HepG2 (cell line): ENCODE measurements around the gene COQ3. TPM values are rescaled to one million over a fixed set of nuclear protein-coding genes. Genes with fewer than 3 reads are reported as not detected.
A peak's percentile ranks its signal among the peaks of the same experiment; 100 is the strongest.

Experiments
- ATAC-seq: fragments of 200-7000 bp; cut with Tn5 transposase; 3 replicates; pipeline ENCODE4 v1.9.1; 2020; ENCODE audit warnings: mild to moderate bottlenecking, moderate library complexity
- BruUV-seq: library from RNA; stranded (reverse); fragments of 400-500 nt; replicated peaks from 2 replicates; lab custom pipeline; 2021; lab: Mats Ljungman, UMichigan
- CTCF ChIA-PET: fragments of 300-600 bp; formaldehyde crosslinking; extraction: SDS; loops from one replicate; lab custom pipeline; 2021; ENCODE audit warnings: low total read pairs, inconsistent platforms, low intra/inter-chr PET ratio; lab: Yijun Ruan, JAX
- POLR2A ChIA-PET: fragments of 350-600 bp; sonication (Branson Sonifier 250); formaldehyde crosslinking; loops from one replicate; lab custom pipeline; 2020; ENCODE audit warnings: antibody characterized with exemption, inconsistent platforms; lab: Yijun Ruan, JAX
- DNase-seq: peaks from one replicate; pipeline ENCODE4 v3.0.0-alpha.2; 2015; ENCODE audit warnings: low spot score
- FAIRE-seq: peaks from 3 replicates; lab custom pipeline; 2011; peaks lifted over from hg19 to GRCh38; lab: Jason Lieb, UNC
- H2AFZ ChIP-seq: one replicate; pipeline ENCODE4 v1.6.1; 2011; ENCODE audit warnings: low read length, inconsistent platforms
- H3K27ac ChIP-seq: fragments of 300-600 bp; 3 replicates; pipeline ENCODE4 v1.8.0; 2011; ENCODE audit warnings: mixed run types, mild to moderate bottlenecking, mixed read lengths, low read length, inconsistent platforms; ENCODE audit not compliant: insufficient read depth; ENCODE audit errors: extremely low read length
- H3K27me3 ChIP-seq, 2 experiments: fragments of 200-600 bp in 1 of 2; 2 replicates in 1 of 2; 3 replicates in 1 of 2; pipeline versions ENCODE4 v1.6.0 to v1.8.0; 2011; ENCODE audit warnings: low read length in 2 of 2, mild to moderate bottlenecking in 2 of 2, moderate library complexity in 2 of 2, inconsistent platforms in 1 of 2; ENCODE audit not compliant: insufficient read depth in 2 of 2, control insufficient read depth in 1 of 2
- H3K36me3 ChIP-seq, 2 experiments: fragments of 200-600 bp in 1 of 2; replicated peaks in 1 of 2; 2 replicates in 1 of 2; 3 replicates in 1 of 2; pipeline versions ENCODE4 v1.5.1 to v1.8.0; 2011; ENCODE audit warnings: low read length in 2 of 2, inconsistent platforms in 1 of 2; ENCODE audit not compliant: insufficient read depth in 2 of 2, control insufficient read depth in 1 of 2
- H3K4me1 ChIP-seq: 2 replicates; pipeline ENCODE4 v1.5.1; 2012; ENCODE audit warnings: low read length, inconsistent platforms; ENCODE audit not compliant: insufficient read depth
- H3K4me2 ChIP-seq: 2 replicates; pipeline ENCODE4 v1.6.0; 2011; ENCODE audit warnings: low read depth, low read length, inconsistent platforms
- H3K4me3 ChIP-seq, 3 experiments: fragments of 200-600 bp in 1 of 3; sonication (generic), shearing (Covaris generic) in 1 of 3; replicated peaks in 1 of 3; 2 replicates each; pipeline ENCODE4 v1.5.1; 2011 to 2016; ENCODE audit warnings: low read length in 3 of 3, inconsistent platforms in 2 of 3, low read depth in 2 of 3, mild to moderate bottlenecking in 2 of 3, control low read depth in 1 of 3, mixed read lengths in 1 of 3; ENCODE audit not compliant: insufficient read depth in 1 of 3
- H3K79me2 ChIP-seq: one replicate; pipeline ENCODE4 v1.6.1; 2011; ENCODE audit warnings: low read length, inconsistent platforms; ENCODE audit not compliant: insufficient read depth
- H3K9ac ChIP-seq: 2 replicates; pipeline ENCODE4 v1.6.0; 2011; ENCODE audit warnings: mild to moderate bottlenecking, low read depth, low read length, inconsistent platforms; ENCODE audit not compliant: insufficient read depth
- H3K9me3 ChIP-seq: 2 replicates; pipeline ENCODE4 v1.5.1; 2012; ENCODE audit warnings: mild to moderate bottlenecking, low read length
- H4K20me1 ChIP-seq: 2 replicates; pipeline ENCODE4 v1.6.0; 2011; ENCODE audit warnings: inconsistent platforms, mild to moderate bottlenecking, low read length, moderate library complexity; ENCODE audit not compliant: insufficient read depth
- PHB2 ChIP-seq: fragments of 450-650 bp; IDR thresholded peaks from 2 replicates; pipeline ENCODE4 v1.6.1; 2018; ENCODE audit not compliant: partially characterized antibody
- RAD21 ChIP-seq: fragments of 450-650 bp; formaldehyde crosslinking; IDR thresholded peaks from 2 replicates; pipeline ENCODE4 v1.5.0; 2020; ENCODE audit warnings: mild to moderate bottlenecking
- RXRB ChIP-seq: IDR thresholded peaks from 2 replicates; pipeline ENCODE4 v1.6.1; 2016; ENCODE audit warnings: borderline replicate concordance, missing genetic modification reagents, missing compliant biosample characterization
- SAP130 ChIP-seq: IDR thresholded peaks from 2 replicates; pipeline ENCODE4 v1.6.1; 2016; ENCODE audit warnings: low read depth
- STAG1 ChIP-seq: sonication (generic); formaldehyde crosslinking; IDR thresholded peaks from 2 replicates; pipeline ENCODE4 v1.4.0; 2020; ENCODE audit warnings: missing genetic modification reagents
- ZBTB34 ChIP-seq: sonication (generic); formaldehyde crosslinking; IDR thresholded peaks from 2 replicates; pipeline ENCODE4 v1.8.0; 2022; ENCODE audit warnings: mild to moderate bottlenecking, missing genetic modification reagents
- ZNF616 ChIP-seq: sonication (generic); formaldehyde crosslinking; IDR thresholded peaks from 2 replicates; pipeline ENCODE4 v1.5.0; 2020; ENCODE audit warnings: low read depth, mild to moderate bottlenecking, missing genetic modification reagents
- ZNF644 ChIP-seq: IDR thresholded peaks from 2 replicates; pipeline ENCODE4 v1.6.1; 2016; ENCODE audit warnings: low read depth
- ZNF660 ChIP-seq: sonication (generic); formaldehyde crosslinking; IDR thresholded peaks from 2 replicates; pipeline ENCODE4 v1.5.1; 2020; ENCODE audit warnings: mild to moderate bottlenecking, low read depth, missing genetic modification reagents, borderline replicate concordance
- ZNF879 ChIP-seq: sonication (generic); formaldehyde crosslinking; IDR thresholded peaks from 2 replicates; pipeline ENCODE4 v1.8.1; 2023; ENCODE audit warnings: missing genetic modification reagents
- WGBS: methylation state at CpG from one replicate; pipeline ENCODE4 v1.1.6; 2017; ENCODE audit warnings: low lambda C conversion rate; 5-methylcytosine and 5-hydroxymethylcytosine counted together
- in situ Hi-C: cut with HindIII; loops from 2 replicates; pipeline ENCODE4 v1.10.0; 2017; ENCODE audit warnings: low pct_unique_long_range_greater_than_20kb; ENCODE audit not compliant: extremely low pct_ligation_motif_present
- intact Hi-C: fragments of 100-400 bp; cut with micrococcal nuclease; formaldehyde crosslinking; loops from one replicate; pipeline ENCODE4 v1.10.0; 2022; ENCODE audit not compliant: unreplicated experiment
- polyA plus RNA-seq, 8 experiments: library from polyadenylated mRNA; depleted of rRNA in 3 of 8; stranded (reverse) in 7 of 8; unstranded in 1 of 8; fragments of >200 nt; fragmentation: Illumina TruSeq in 4 of 8; extraction: Trizol in 4 of 8; gene quantifications; 2 replicates each; pipeline versions ENCODE4 v1.2.1 to v1.2.3, GENCODE V29; 2011 to 2016; ENCODE audit warnings: low read depth in 4 of 8, missing spikeins in 1 of 8, mixed read lengths in 1 of 8; ENCODE audit not compliant: insufficient read depth in 1 of 8
- total RNA-seq, 5 experiments: library from RNA; depleted of rRNA; stranded (reverse); fragments of >200 nt; fragmentation: Illumina TruSeq; extraction: Trizol; gene quantifications; 2 replicates each; pipeline ENCODE4 v1.2.3, GENCODE V29; 2016; ENCODE audit warnings: low read depth in 1 of 5
- TF ChIP-seq, protein P1 (sequence below): sonication (generic); formaldehyde crosslinking; IDR thresholded peaks from 2 replicates; pipeline ENCODE4 v1.5.0; 2020; ENCODE audit warnings: mild to moderate bottlenecking, missing genetic modification reagents, moderate library complexity
- TF ChIP-seq, protein P2 (sequence below): sonication (generic); formaldehyde crosslinking; conservative IDR thresholded peaks from 2 replicates; pipeline ENCODE4 v1.4.0; 2020; ENCODE audit warnings: missing genetic modification reagents

COQ3 gene
- total and polyA plus RNA-seq, 2 of the 13 experiments (the other 11 are each of a cell fraction or from before 2014, with no cell fraction given) = 5.3 to 20.5 TPM

DNA sequence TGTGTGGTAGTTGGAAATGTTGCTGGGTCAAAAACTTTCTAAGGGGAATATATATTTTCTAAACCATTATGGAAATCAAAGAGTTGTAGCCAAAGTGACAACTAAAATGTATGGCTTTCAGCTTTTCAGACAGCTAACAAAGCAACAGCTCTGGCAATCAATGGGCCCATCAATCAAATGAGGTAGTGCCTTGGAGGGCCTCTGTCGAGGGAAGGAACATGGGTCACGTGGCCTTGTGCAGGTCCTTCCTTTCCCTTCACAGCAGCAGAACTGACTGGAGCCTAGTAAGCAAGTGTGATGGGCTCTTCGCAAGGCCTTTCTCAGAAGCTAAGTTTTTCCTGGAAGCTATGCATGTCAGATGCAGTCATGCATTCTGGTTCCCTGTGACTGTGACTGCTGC is 62.5 kb downstream of the COQ3 start:
- Histone ChIP-seq H2AFZ (no peak overlapping the region), H3K27me3 (no peaks in the 10 kb centered on the region), H3K27ac (no peak overlapping the region), H3K79me2 (no peaks in the 10 kb centered on the region), H3K9me3 (no peaks in the 10 kb centered on the region)
- WGBS = 32% methylated on average over 3 of the region's 3 CpGs
- ATAC-seq (no peak), DNase-seq (no peak)
- TF ChIP-seq ZNF616 = no peak
- no peak for TF ChIP-seq ZNF660 (CRISPR knock-in tag)
- no peak for TF ChIP-seq PHB2
- no peak for TF ChIP-seq SAP130
- TF ChIP-seq, protein P1, sequence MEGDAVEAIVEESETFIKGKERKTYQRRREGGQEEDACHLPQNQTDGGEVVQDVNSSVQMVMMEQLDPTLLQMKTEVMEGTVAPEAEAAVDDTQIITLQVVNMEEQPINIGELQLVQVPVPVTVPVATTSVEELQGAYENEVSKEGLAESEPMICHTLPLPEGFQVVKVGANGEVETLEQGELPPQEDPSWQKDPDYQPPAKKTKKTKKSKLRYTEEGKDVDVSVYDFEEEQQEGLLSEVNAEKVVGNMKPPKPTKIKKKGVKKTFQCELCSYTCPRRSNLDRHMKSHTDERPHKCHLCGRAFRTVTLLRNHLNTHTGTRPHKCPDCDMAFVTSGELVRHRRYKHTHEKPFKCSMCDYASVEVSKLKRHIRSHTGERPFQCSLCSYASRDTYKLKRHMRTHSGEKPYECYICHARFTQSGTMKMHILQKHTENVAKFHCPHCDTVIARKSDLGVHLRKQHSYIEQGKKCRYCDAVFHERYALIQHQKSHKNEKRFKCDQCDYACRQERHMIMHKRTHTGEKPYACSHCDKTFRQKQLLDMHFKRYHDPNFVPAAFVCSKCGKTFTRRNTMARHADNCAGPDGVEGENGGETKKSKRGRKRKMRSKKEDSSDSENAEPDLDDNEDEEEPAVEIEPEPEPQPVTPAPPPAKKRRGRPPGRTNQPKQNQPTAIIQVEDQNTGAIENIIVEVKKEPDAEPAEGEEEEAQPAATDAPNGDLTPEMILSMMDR = no peak
- TF ChIP-seq, all 625 proteins: peak for 0
- peaks cover 5% of the 10 kb centered on the region; the same call in 1 of the 2 replicates for H3K4me1 ChIP-seq
- no peak for FAIRE-seq
- CTCF ChIA-PET = no interaction called here
- no TSS peak for BruUV-seq
- no peaks in the 10 kb centered on the region for H4K20me1 ChIP-seq
- intact Hi-C loops = loop anchor here (5.0 kb wide), 2 partner anchors 61 to 491 kb away; partner anchors contain the start of gene COQ3
- no peak overlapping the region for H3K4me3 ChIP-seq
- in situ Hi-C loops = loop anchor here (25.0 kb wide), 1 partner anchor 481 kb away; no protein-coding TSS in a partner anchor
- H3K4me2 ChIP-seq = no peak overlapping the region
- H3K9ac ChIP-seq = no peak overlapping the region
- POLR2A ChIA-PET = interaction anchor here (2.8 kb wide), 1 partner anchor 94 kb away, joined by 11 read pairs; the partner anchor contains the start of gene PNISR
- no peaks in the 10 kb centered on the region for H3K36me3 ChIP-seq

DNA sequence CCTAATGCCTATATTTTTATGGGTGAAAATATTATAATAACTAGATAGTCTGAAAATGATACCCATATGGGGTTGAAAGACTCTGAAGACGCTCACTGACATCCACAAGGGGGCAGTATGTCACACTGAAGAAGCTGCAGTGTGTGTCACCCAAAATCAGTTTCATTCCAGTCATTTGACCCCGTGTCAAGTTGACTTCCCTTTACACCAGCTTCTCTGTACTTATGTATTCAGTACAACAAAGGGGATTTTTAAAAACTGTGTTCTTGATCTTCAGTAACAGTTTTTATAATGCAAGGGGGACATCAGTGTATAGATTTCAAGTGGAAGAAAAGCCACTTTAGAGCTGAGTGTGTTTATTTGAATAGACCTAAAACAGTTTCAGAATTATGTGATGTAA is 63.8 kb downstream of the COQ3 start:
- Histone ChIP-seq H3K4me2 (no peak overlapping the region), H3K27me3 (no peaks in the 10 kb centered on the region), H3K79me2 (no peaks in the 10 kb centered on the region), H3K4me1 (peaks cover 5% of the 10 kb centered on the region; the same call in 1 of the 2 replicates), H3K9ac (no peak overlapping the region), H3K4me3 (no peak overlapping the region), H2AFZ (no peak overlapping the region), H3K36me3 (no peaks in the 10 kb centered on the region), H3K9me3 (no peaks in the 10 kb centered on the region), H3K27ac (no peak overlapping the region), H4K20me1 (no peaks in the 10 kb centered on the region)
- no TSS peak for BruUV-seq
- 7% methylated on average over 2 of the region's 2 CpGs for WGBS
- in situ Hi-C loops (loop anchor here (25.0 kb wide), 1 partner anchor 482 kb away; no protein-coding TSS in a partner anchor), intact Hi-C loops (loop anchor here (5.0 kb wide), 2 partner anchors 62 to 492 kb away; partner anchors contain the start of gene COQ3)
- ChIA-PET POLR2A (interaction anchor here (2.8 kb wide), 1 partner anchor 95 kb away, joined by 11 read pairs; the partner anchor contains the start of gene PNISR), CTCF (no interaction called here)
- peak; percentile 88 for ATAC-seq
- peak; percentile 52 for DNase-seq
- peak; percentile 77 for FAIRE-seq
- 0 out of 2 replicates have a peak, but pooled peaks have one; percentile 17 for TF ChIP-seq RXRB
- peak; percentile 54 for TF ChIP-seq STAG1 (CRISPR knock-in tag)
- 0 out of 2 replicates have a peak, but pooled peaks have one; percentile 21 for TF ChIP-seq RAD21 (CRISPR knock-in tag)
- no peak for TF ChIP-seq ZNF644 (CRISPR knock-in tag)
- TF ChIP-seq, protein P2, sequence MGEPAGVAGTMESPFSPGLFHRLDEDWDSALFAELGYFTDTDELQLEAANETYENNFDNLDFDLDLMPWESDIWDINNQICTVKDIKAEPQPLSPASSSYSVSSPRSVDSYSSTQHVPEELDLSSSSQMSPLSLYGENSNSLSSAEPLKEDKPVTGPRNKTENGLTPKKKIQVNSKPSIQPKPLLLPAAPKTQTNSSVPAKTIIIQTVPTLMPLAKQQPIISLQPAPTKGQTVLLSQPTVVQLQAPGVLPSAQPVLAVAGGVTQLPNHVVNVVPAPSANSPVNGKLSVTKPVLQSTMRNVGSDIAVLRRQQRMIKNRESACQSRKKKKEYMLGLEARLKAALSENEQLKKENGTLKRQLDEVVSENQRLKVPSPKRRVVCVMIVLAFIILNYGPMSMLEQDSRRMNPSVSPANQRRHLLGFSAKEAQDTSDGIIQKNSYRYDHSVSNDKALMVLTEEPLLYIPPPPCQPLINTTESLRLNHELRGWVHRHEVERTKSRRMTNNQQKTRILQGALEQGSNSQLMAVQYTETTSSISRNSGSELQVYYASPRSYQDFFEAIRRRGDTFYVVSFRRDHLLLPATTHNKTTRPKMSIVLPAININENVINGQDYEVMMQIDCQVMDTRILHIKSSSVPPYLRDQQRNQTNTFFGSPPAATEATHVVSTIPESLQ = no peak
- no peak for TF ChIP-seq ZNF879 (CRISPR knock-in tag)
- TF ChIP-seq ZBTB34 (CRISPR knock-in tag) = no peak
